ENCODE measurements around the gene EXOC8. TPM values are rescaled to one million over a fixed set of nuclear protein-coding genes. Genes with fewer than 3 reads are reported as not detected.
"Not testable (repeated sequence)": the region's sequence is repeated elsewhere in the genome, so short reads cannot be mapped to it uniquely, and the experiment has no call there.

EXOC8 gene
- total and polyA plus RNA-seq, 2 donors (not counting 1 experiment from before 2014, with no cell fraction given): 10.0 to 32.6 TPM

GRCh38 chr1:231353086-231353485, 15.4 kb upstream of the EXOC8 start:
- H3K4me1 ChIP-seq (ENCODE audit: control insufficient read depth in 2 of 2, insufficient read depth in 2 of 2, low read length in 2 of 2): peaks cover 0 to 3% of the 10 kb centered on the region in 2 donors
- H3K4me2 ChIP-seq (replicated peaks; ENCODE audit: low read depth, low read length, poor library complexity, severe bottlenecking): no peak overlapping the region
- H4K20me1 ChIP-seq (ENCODE audit: control insufficient read depth, insufficient read depth, low read length, poor library complexity, severe bottlenecking): no peaks in the 10 kb centered on the region
- ChIA-PET CTCF (no interaction called here), POLR2A (no interaction called here)
- no peaks in the 10 kb centered on the region for H3K79me2 ChIP-seq (ENCODE audit: control insufficient read depth, insufficient read depth, low read length)
- WGBS (ENCODE audit: insufficient coverage): no CpG with 5 or more reads among the region's 2 CpGs
- no peaks in the 10 kb centered on the region for H3K9me3 Mint-ChIP-seq (ENCODE audit: insufficient read depth)
- no peaks in the 10 kb centered on the region for H3K9me3 ChIP-seq (ENCODE audit: control extremely low read depth in 1 of 3, control insufficient read depth in 2 of 3, insufficient read depth in 1 of 3, low read length in 2 of 3)
- DNase-seq (no peak), ATAC-seq (ENCODE audit: low read depth) (no peak)
- no peak overlapping the region for H3K27ac Mint-ChIP-seq
- no peak overlapping the region for H3K27ac ChIP-seq (ENCODE audit: low read length in 2 of 2)
- peaks cover 2 to 49% of the 10 kb centered on the region in 2 experiments for H3K36me3 ChIP-seq (replicated peaks in 1 of 2; ENCODE audit: control extremely low read depth in 1 of 2, control insufficient read depth in 1 of 2, extremely low read depth in 1 of 2, insufficient read depth in 2 of 2, low read length in 1 of 2)
- H3K4me3 Mint-ChIP-seq: no peak overlapping the region
- H3K9ac ChIP-seq (ENCODE audit: low read length): no peak overlapping the region
- no peak overlapping the region for H3K4me3 ChIP-seq (ENCODE audit: control extremely low read depth in 1 of 5, extremely low read depth in 1 of 5, insufficient read depth in 1 of 5, low read depth in 2 of 5, low read length in 4 of 5)
- peaks cover 7% of the 10 kb centered on the region for H3K4me1 Mint-ChIP-seq
- TF ChIP-seq EZH2 (IDR thresholded peaks at IDR 0.05; ENCODE audit: borderline replicate concordance, insufficient read depth, low read depth, low read length, poor library complexity, severe bottlenecking) (no peak), CTCF (IDR thresholded peaks at IDR 0.05) (no peak)
- intact Hi-C loops (cut with micrococcal nuclease): no loop called here
- no peak overlapping the region for H2AFZ ChIP-seq (ENCODE audit: insufficient read depth, low read depth, low read length, poor library complexity, severe bottlenecking)
- H3K27me3 Mint-ChIP-seq: no peaks in the 10 kb centered on the region
- H3K27me3 ChIP-seq (replicated peaks in 1 of 4; ENCODE audit: control extremely low read depth in 1 of 4, control insufficient read depth in 3 of 4, insufficient read depth in 4 of 4, low read length in 3 of 4): no peaks in the 10 kb centered on the region

- no peak overlapping the region for H3K9ac ChIP-seq (ENCODE audit: low read length)
- H2AFZ ChIP-seq (ENCODE audit: insufficient read depth, low read depth, low read length, poor library complexity, severe bottlenecking): no peak overlapping the region
- no peak for DNase-seq
- no peak overlapping the region for H3K27ac ChIP-seq (ENCODE audit: low read length in 2 of 2)
- peaks cover 4% of the 10 kb centered on the region for H3K79me2 ChIP-seq (ENCODE audit: control insufficient read depth, insufficient read depth, low read length)
- ChIA-PET CTCF (interaction anchor here (1.1 kb wide), 1 partner anchor 252 kb away, joined by 3 read pairs; no protein-coding TSS in a partner anchor), POLR2A (no interaction called here)
- no peaks in the 10 kb centered on the region for H3K9me3 ChIP-seq (ENCODE audit: control extremely low read depth in 1 of 3, control insufficient read depth in 2 of 3, insufficient read depth in 1 of 3, low read length in 2 of 3)
- H4K20me1 ChIP-seq (ENCODE audit: control insufficient read depth, insufficient read depth, low read length, poor library complexity, severe bottlenecking): no peaks in the 10 kb centered on the region
- no peak for ATAC-seq (ENCODE audit: low read depth)
- no peak for TF ChIP-seq CTCF (IDR thresholded peaks at IDR 0.05)
- no peaks in the 10 kb centered on the region for H3K4me1 Mint-ChIP-seq
- intact Hi-C loops (cut with micrococcal nuclease): no loop called here
- H3K27me3 ChIP-seq (replicated peaks in 1 of 4; ENCODE audit: control extremely low read depth in 1 of 4, control insufficient read depth in 3 of 4, insufficient read depth in 4 of 4, low read length in 3 of 4): no peaks in the 10 kb centered on the region
- no peak overlapping the region for H3K4me3 Mint-ChIP-seq
- H3K27ac Mint-ChIP-seq: no peak overlapping the region
- H3K4me1 ChIP-seq (ENCODE audit: control insufficient read depth in 2 of 2, insufficient read depth in 2 of 2, low read length in 2 of 2): no peaks in the 10 kb centered on the region
- H3K9me3 Mint-ChIP-seq (ENCODE audit: insufficient read depth): no peaks in the 10 kb centered on the region
- no CpG with 5 or more reads among the region's 2 CpGs for WGBS (ENCODE audit: insufficient coverage)
- peaks cover 2 to 54% of the 10 kb centered on the region in 2 experiments for H3K36me3 ChIP-seq (replicated peaks in 1 of 2; ENCODE audit: control extremely low read depth in 1 of 2, control insufficient read depth in 1 of 2, extremely low read depth in 1 of 2, insufficient read depth in 2 of 2, low read length in 1 of 2)
- H3K4me2 ChIP-seq (replicated peaks; ENCODE audit: low read depth, low read length, poor library complexity, severe bottlenecking): no peak overlapping the region
- H3K27me3 Mint-ChIP-seq: no peaks in the 10 kb centered on the region
- H3K4me3 ChIP-seq (ENCODE audit: control extremely low read depth in 1 of 5, extremely low read depth in 1 of 5, insufficient read depth in 1 of 5, low read depth in 2 of 5, low read length in 4 of 5): no peak overlapping the region
Measured at GRCh38 chr1:231351816-231352215, 14.2 kb upstream of the EXOC8 start.

GRCh38 chr1:231348856-231349255, 11.2 kb upstream of the EXOC8 start:
- intact Hi-C loops (cut with micrococcal nuclease); H3K4me2 ChIP-seq (replicated peaks; ENCODE audit: low read depth, low read length, poor library complexity, severe bottlenecking): not testable (repeated sequence)

More at GRCh38 chr1:231348856-231349255, 11.2 kb upstream of the EXOC8 start:
- H3K27me3 Mint-ChIP-seq; H3K9me3 Mint-ChIP-seq (ENCODE audit: insufficient read depth); DNase-seq; H2AFZ ChIP-seq (ENCODE audit: insufficient read depth, low read depth, low read length, poor library complexity, severe bottlenecking); H3K9me3 ChIP-seq (ENCODE audit: control extremely low read depth in 1 of 3, control insufficient read depth in 2 of 3, insufficient read depth in 1 of 3, low read length in 2 of 3); ATAC-seq (ENCODE audit: low read depth); H4K20me1 ChIP-seq (ENCODE audit: control insufficient read depth, insufficient read depth, low read length, poor library complexity, severe bottlenecking); H3K4me3 ChIP-seq (ENCODE audit: control extremely low read depth in 1 of 5, extremely low read depth in 1 of 5, insufficient read depth in 1 of 5, low read depth in 2 of 5, low read length in 4 of 5); H3K4me1 Mint-ChIP-seq; POLR2A ChIA-PET; H3K9ac ChIP-seq (ENCODE audit: low read length); H3K27ac ChIP-seq (ENCODE audit: low read length in 2 of 2); H3K27ac Mint-ChIP-seq; H3K4me3 Mint-ChIP-seq; H3K27me3 ChIP-seq (replicated peaks in 1 of 4; ENCODE audit: control extremely low read depth in 1 of 4, control insufficient read depth in 3 of 4, insufficient read depth in 4 of 4, low read length in 3 of 4); H3K4me1 ChIP-seq (ENCODE audit: control insufficient read depth in 2 of 2, insufficient read depth in 2 of 2, low read length in 2 of 2): not testable (repeated sequence)
- no CpG with 5 or more reads among the region's 1 CpG for WGBS (ENCODE audit: insufficient coverage)
- peaks cover 0 to 59% of the 10 kb centered on the region in 2 experiments for H3K36me3 ChIP-seq (replicated peaks in 1 of 2; ENCODE audit: control extremely low read depth in 1 of 2, control insufficient read depth in 1 of 2, extremely low read depth in 1 of 2, insufficient read depth in 2 of 2, low read length in 1 of 2)
- peaks cover 18% of the 10 kb centered on the region for H3K79me2 ChIP-seq (ENCODE audit: control insufficient read depth, insufficient read depth, low read length)
- CTCF ChIA-PET: interaction anchor here (0.6 to 1.9 kb wide), 4 partner anchors 8 to 408 kb away, joined by 3 to 6 read pairs (median 4); no protein-coding TSS in a partner anchor

All from B cell (primary cell).